ENCODE measurements around the gene UBASH3B.

The UBASH3B gene

GRCh38 chr11:122803306-122803705, 147.8 kb downstream of the UBASH3B start:
- TF ChIP-seq CTCF (IDR thresholded peaks at IDR 0.05; ENCODE audit: insufficient read depth, low read depth, low read length, missing control alignments): no peak
- H3K4me3 ChIP-seq (ENCODE audit: low read length): no peak overlapping the region
- peak; percentile 100 for DNase-seq (ENCODE audit: low read depth)

- peak; percentile 90 for DNase-seq (ENCODE audit: low read depth)
- TF ChIP-seq CTCF (IDR thresholded peaks at IDR 0.05; ENCODE audit: insufficient read depth, low read depth, low read length, missing control alignments): no peak
- no peak overlapping the region for H3K4me3 ChIP-seq (ENCODE audit: low read length)
These were observed 148.2 kb downstream of the UBASH3B start for GRCh38 chr11:122803716-122804115.

- peak; percentile 96 for DNase-seq (ENCODE audit: low read depth)
- H3K4me3 ChIP-seq (ENCODE audit: low read length): no peak overlapping the region
- no peak for TF ChIP-seq CTCF (IDR thresholded peaks at IDR 0.05; ENCODE audit: insufficient read depth, low read depth, low read length, missing control alignments)
These were observed 148.6 kb downstream of the UBASH3B start for GRCh38 chr11:122804161-122804560.

- peak; percentile 95 for DNase-seq (ENCODE audit: low read depth)
- no peak overlapping the region for H3K4me3 ChIP-seq (ENCODE audit: low read length)
- TF ChIP-seq CTCF (IDR thresholded peaks at IDR 0.05; ENCODE audit: insufficient read depth, low read depth, low read length, missing control alignments): no peak
These were observed 149.3 kb downstream of the UBASH3B start for GRCh38 chr11:122804796-122805195.

GRCh38 chr11:122807731-122808477, 152.4 kb downstream of the UBASH3B start:
- no peak for TF ChIP-seq CTCF (IDR thresholded peaks at IDR 0.05; ENCODE audit: insufficient read depth, low read depth, low read length, missing control alignments)
- H3K4me3 ChIP-seq (ENCODE audit: low read length): no peak overlapping the region
- DNase-seq (ENCODE audit: low read depth): no peak

GRCh38 chr11:122808478-122808869, 153.0 kb downstream of the UBASH3B start:
- no peak overlapping the region for H3K4me3 ChIP-seq (ENCODE audit: low read length)
- DNase-seq (ENCODE audit: low read depth): peak; percentile 50
- TF ChIP-seq CTCF (IDR thresholded peaks at IDR 0.05; ENCODE audit: insufficient read depth, low read depth, low read length, missing control alignments): no peak

GRCh38 chr11:122809866-122810265, 154.3 kb downstream of the UBASH3B start:
- H3K4me3 ChIP-seq (ENCODE audit: low read length): no peak overlapping the region
- no peak for TF ChIP-seq CTCF (IDR thresholded peaks at IDR 0.05; ENCODE audit: insufficient read depth, low read depth, low read length, missing control alignments)
- no peak for DNase-seq (ENCODE audit: low read depth)

All from epithelial cell of esophagus (primary cell).